Measurements from ENCODE around the gene RPRD1A.

GRCh38 chr18:36067055-36067957 is at the start of gene RPRD1A:
- TF ChIP-seq EZH2 (IDR thresholded peaks at IDR 0.05; ENCODE audit: insufficient read depth, low read length) (no peak), CTCF (IDR thresholded peaks at IDR 0.05; ENCODE audit: insufficient read depth, low read depth, low read length) (no peak)

Measured in astrocyte (in vitro differentiated cells and primary cell).